OCI-M2 (cell line): ENCODE results near the gene MRFAP1L1.
"Not testable (repeated sequence)": the region's sequence is repeated elsewhere in the genome, so short reads cannot be mapped to it uniquely, and the experiment has no call there.

ENCODE experiments used
- DNase-seq: peaks from one replicate; lab custom pipeline; 2025; ENCODE audit not compliant: unreplicated experiment; lab: John Stamatoyannopoulos, UW

MRFAP1L1 gene

GRCh38 chr4:6734165-6734786, 24.6 kb upstream of the MRFAP1L1 start:
- no peak for DNase-seq

DNA sequence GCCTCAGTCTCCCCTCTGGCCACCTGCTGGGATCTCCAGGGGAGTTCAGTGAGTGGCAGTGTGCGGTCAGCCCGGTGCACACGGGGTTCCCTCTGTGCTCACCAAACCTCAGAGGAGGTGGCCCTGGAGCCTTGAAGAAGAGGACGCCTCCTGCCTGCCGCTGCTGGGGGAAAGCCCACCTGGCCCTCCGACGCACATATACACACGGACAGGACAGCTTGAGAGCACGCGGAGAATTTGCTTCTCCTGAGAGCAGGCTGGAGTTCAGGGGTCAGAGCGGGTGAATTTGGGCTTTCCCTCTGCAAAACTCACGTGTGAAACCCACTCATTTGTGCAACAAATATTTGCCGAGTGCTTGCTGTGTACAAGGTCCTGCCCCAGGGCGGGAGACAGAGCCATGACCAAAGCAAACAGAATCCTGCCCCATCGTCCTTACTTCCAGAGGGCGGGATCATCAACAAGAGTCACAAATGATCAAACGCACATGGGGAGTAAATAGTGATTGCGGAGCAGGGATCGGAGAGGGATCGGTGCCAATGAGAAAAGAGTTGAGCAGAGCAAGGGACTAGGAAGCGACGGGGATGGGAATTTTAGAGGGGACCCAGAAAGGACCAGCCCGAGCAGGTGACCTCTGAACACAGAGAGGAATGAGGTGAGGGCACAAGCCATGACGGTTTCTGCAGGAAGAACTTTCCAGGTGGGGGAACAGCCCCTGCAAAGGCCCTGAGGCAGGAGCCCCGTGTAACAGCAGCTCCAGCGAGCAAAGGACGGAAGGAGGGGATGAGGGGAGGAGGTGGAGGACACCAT, 23.9 kb upstream of the MRFAP1L1 start:
- no peak for DNase-seq

DNA sequence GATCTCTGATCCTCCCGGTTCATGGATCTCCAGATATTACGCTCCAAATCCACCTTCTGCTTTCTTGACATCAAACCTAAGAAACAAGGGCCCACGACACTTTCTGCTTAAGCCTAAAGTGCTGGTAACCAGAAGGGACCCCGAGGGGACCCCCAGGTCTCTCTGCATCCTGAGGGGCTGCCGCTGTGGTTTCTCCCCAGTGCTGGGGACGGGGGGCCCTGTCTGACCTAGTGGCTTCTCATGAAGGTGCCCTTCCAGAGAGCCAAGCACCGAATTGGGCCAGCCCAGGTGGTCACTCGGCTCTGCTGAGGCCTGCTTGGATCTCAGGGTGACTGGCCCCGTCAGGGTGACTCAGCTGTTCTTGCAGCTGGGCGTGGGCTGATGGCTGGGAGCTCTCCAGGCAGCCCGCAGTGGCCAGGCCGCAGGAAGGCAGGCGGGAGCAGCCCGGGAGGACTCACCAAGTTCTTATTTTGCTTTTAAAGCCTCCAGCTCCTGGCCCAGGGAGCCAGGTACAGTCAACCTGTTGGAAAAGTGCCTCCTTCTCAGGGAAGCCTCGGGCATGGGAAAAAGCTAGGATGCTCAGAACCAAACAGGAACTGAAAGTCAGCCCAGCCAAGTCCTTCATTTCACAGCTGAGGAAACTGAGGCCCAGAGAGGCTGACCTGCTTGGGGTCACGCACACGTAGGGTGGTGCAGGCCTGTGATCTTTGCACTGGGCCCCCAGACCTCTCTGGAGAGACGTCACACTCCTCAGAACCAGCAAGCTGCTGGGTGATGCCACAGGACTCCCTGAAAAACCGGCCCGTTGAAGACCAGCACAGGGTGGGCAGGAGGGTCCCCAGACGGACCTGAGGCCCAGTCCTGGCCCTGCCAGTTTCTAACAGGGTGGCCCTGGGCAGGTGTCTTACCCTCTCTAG, 23.0 kb upstream of the MRFAP1L1 start:
- DNase-seq: no peak

- DNase-seq: no peak
Measured at GRCh38 chr4:6731780-6732179, 22.1 kb upstream of the MRFAP1L1 start.

- DNase-seq: no peak
Measured at GRCh38 chr4:6731318-6731675, 21.6 kb upstream of the MRFAP1L1 start.

- peak; percentile 77 for DNase-seq
Measured at GRCh38 chr4:6730603-6731317, 21.1 kb upstream of the MRFAP1L1 start.

DNA sequence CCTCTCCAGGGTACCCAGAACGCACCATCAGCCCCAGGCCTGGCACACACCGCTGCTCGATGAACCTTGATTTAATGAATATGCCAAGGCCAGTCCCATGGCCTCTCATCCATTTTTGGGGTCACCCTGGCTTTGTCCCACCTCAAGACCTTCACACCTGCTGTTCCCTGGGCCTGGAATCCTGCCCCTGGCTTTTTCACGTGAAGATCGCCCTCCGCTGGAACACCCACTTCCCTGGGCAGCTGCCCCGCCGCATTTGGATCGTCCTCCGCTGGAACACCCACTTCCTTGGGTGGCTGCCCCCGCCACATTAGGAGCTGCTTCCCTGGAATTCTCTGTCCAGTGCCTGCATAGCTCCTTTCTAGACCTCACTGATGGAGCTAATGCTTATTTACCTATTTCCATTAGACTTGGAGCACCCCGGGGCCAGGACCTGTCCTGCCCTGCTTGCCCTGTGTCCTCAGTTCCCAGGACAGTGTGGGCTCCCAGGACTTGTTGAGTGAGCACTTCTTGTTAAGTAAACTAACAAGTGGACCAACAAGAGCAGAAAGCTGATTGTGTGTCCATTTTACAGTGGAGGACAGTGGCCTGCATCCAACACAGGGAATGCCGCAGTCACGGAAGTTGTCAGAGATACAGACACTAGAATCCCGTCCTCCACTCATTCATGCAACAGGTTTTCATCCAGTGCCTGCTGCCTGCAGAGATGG, 18.8 kb upstream of the MRFAP1L1 start:
- no peak for DNase-seq

GRCh38 chr4:6727943-6728250, 18.2 kb upstream of the MRFAP1L1 start:
- DNase-seq: no peak

GRCh38 chr4:6727081-6727942, 17.6 kb upstream of the MRFAP1L1 start:
- no peak for DNase-seq

DNA sequence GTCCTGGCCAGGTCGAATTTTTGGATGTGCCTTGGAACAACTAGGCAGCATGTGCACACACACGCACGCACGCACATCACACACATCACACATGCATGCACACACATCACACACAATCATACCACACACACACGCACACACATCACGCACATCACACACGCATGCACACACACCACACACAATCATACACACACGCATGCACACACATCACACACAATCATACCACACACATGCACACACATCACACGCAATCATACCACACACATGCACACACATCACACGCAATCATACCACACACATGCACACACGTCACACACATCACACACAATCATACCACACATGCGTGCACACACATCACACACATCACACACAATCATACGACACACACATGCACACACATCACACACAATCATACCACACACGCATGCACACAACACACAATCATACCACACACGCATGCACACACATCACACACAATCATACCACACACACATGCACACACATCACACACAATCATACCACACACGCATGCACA, 15.8 kb upstream of the MRFAP1L1 start:
- DNase-seq: not testable (repeated sequence)

- no peak for DNase-seq
Measured at GRCh38 chr4:6724421-6725111, 14.9 kb upstream of the MRFAP1L1 start.

DNA sequence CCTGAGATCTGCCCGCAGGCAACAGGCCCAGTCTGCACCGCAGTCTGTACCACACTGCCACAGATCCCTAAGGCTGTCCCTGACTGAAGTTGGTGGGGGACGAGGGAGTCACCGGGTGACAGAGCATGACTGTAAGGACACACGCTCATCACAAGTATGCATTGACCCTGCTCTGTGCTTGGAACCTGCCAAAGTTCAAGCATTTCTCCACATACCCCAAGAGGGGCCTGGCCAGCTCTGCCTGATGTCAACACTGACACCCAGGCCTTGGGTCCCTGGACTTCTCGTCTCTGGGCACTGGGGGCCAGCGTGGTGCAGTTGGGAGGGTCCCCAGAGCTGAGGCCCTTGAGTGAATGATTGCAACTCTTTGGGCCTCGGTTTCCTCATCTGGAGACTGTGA, 14.2 kb upstream of the MRFAP1L1 start:
- no peak for DNase-seq

GRCh38 chr4:6722891-6723290, 13.2 kb upstream of the MRFAP1L1 start:
- DNase-seq: no peak

GRCh38 chr4:6721121-6721520, 11.5 kb upstream of the MRFAP1L1 start:
- DNase-seq: no peak

DNA sequence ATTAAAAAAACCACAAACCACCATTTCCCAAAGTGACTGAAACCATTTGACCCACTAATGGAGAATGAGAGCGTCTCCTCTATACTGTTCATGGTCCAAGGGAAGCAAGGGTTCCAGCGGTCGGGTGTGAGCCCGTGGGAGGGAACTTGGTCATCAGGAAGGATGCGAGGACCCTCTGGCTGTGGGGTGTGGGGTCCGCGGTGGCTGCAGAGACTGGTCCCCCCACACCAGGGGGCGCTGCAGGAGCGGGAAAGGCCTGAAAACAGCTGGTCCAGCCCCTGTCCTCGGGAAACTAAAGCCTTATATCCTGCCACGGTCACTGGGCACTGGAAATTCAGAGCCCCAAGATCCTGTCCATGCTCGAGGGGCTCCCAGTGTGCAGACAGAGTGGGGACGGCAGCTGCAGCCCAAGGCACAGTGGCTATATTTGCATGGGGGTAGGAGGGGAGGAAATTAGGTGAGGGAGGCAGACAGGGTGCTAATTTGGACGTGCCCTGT, 10.6 kb upstream of the MRFAP1L1 start:
- no peak for DNase-seq

- no peak for DNase-seq
Measured at GRCh38 chr4:6719611-6720179, 10.0 kb upstream of the MRFAP1L1 start.

GRCh38 chr4:6718932-6719610, 9.4 kb upstream of the MRFAP1L1 start:
- DNase-seq: no peak
